ENCODE measurements around the gene PPFIA4.

- TF ChIP-seq MYC (IDR thresholded peaks at IDR 0.05; ENCODE audit: low read depth, low read length) (no peak), MYC (CRISPR knock-in tag; IDR thresholded peaks at IDR 0.05; ENCODE audit: borderline replicate concordance, low read depth) (no peak), NFE2 (IDR thresholded peaks at IDR 0.05; ENCODE audit: low read depth) (no peak), REST (IDR thresholded peaks at IDR 0.05; ENCODE audit: borderline replicate concordance) (no peak), REST (CRISPR knock-in tag; IDR thresholded peaks at IDR 0.05; ENCODE audit: low read depth) (no peak), TCF7 (IDR thresholded peaks at IDR 0.05; ENCODE audit: borderline replicate concordance) (no peak), FOXM1 (IDR thresholded peaks at IDR 0.05; ENCODE audit: low read depth) (no peak), FOXM1 (CRISPR knock-in tag; IDR thresholded peaks at IDR 0.05; ENCODE audit: low read depth) (no peak), NFATC3 (IDR thresholded peaks at IDR 0.05) (no peak), CTCF (IDR thresholded peaks at IDR 0.05 in 2 of 3, conservative IDR thresholded peaks at IDR 0.05 in 1 of 3; ENCODE audit: insufficient read depth in 2 of 3, low read depth in 1 of 3, low read length in 3 of 3) (no peak), DIDO1 (tag; IDR thresholded peaks at IDR 0.05; ENCODE audit: low read depth) (no peak), FOSL1 (tag; conservative IDR thresholded peaks at IDR 0.05) (no peak)
Measured at GRCh38 chr1:203081465-203082230, 55.4 kb downstream of the PPFIA4 start.
